Esophagus muscularis mucosa (tissue), 4 donors: ENCODE data around the gene HNRNPA0. TPM values are rescaled to one million over a fixed set of nuclear protein-coding genes. Genes with fewer than 3 reads are reported as not detected.

ENCODE experiments used
- DNase-seq: peaks from one replicate; pipeline ENCODE4 v3.0.0-alpha.2; 2017; ENCODE audit errors: extremely low spot score
- H3K27ac ChIP-seq, 4 donors: fragments of 200-600 bp; sonication (generic); replicated peaks in 1 of 4; 1 replicate in 3 of 4; 2 replicates in 1 of 4; pipeline ENCODE4 v1.5.1; 2016 to 2019; ENCODE audit warnings: mild to moderate bottlenecking in 1 of 4
- H3K27me3 ChIP-seq, 4 donors: fragments of 200-600 bp; sonication (generic); one replicate each; pipeline versions ENCODE4 v1.5.1 to v1.6.0; 2016 to 2019
- H3K36me3 ChIP-seq, 4 donors: fragments of 200-600 bp; sonication (generic); one replicate each; pipeline ENCODE4 v1.5.1; 2016 to 2019
- H3K4me1 ChIP-seq, 4 donors: fragments of 200-600 bp; sonication (generic); one replicate each; pipeline ENCODE4 v1.5.1; 2016 to 2019
- H3K4me3 ChIP-seq, 4 donors: fragments of 200-600 bp; sonication (generic); 1 replicate in 2 of 4; 2 replicates in 2 of 4; pipeline ENCODE4 v1.5.1; 2016 to 2019; ENCODE audit warnings: mild to moderate bottlenecking in 4 of 4, moderate library complexity in 1 of 4
- H3K9me3 ChIP-seq, 4 donors: fragments of 200-600 bp; sonication (generic); 1 replicate in 3 of 4; 2 replicates in 1 of 4; pipeline ENCODE4 v1.5.1; 2016 to 2019
- EP300 ChIP-seq: sonication (generic); formaldehyde crosslinking; IDR thresholded peaks from one replicate; pipeline ENCODE4 v1.6.1; 2017; ENCODE audit warnings: antibody characterized with exemption
- POLR2A ChIP-seq: fragments of 450-650 bp; IDR thresholded peaks from one replicate; pipeline ENCODE4 v1.6.1; 2017; ENCODE audit warnings: antibody characterized with exemption, moderate library complexity, mild to moderate bottlenecking, low read depth
- POLR2AphosphoS5 ChIP-seq, 2 donors: sonication (generic); formaldehyde crosslinking; IDR thresholded peaks; one replicate each; pipeline ENCODE4 v1.6.1; 2017; ENCODE audit warnings: antibody characterized with exemption in 2 of 2
- WGBS: methylation state at CpG from one replicate; pipeline ENCODE4 v1.1.5; 2018; 5-methylcytosine and 5-hydroxymethylcytosine counted together
- intact Hi-C: fragments of 100-400 bp; cut with DNase I; formaldehyde crosslinking; loops from one replicate; pipeline ENCODE4 v1.15.1; 2023
- total RNA-seq, 4 donors: library from RNA; depleted of rRNA; stranded (reverse); fragments of >200 nt; gene quantifications; one replicate each; pipeline versions ENCODE4 v1.1.0 to v1.2.1, GENCODE V29; 2016
- TF ChIP-seq, protein P1 (sequence below), 3 experiments: fragments of 200-600 bp in 2 of 3; fragments of 450-650 bp in 1 of 3; sonication (generic) in 2 of 3; IDR thresholded peaks; one replicate each; pipeline ENCODE4 v1.5.1; 2017 to 2019; ENCODE audit warnings: antibody characterized with exemption in 3 of 3, mild to moderate bottlenecking in 2 of 3, moderate library complexity in 1 of 3

The HNRNPA0 gene
- total RNA-seq, 4 donors from 2014 or later: 12.9 to 15.2 (median 14.7) TPM

- Histone ChIP-seq H3K36me3 (peaks cover 0 to 36% (median 4%) of the 10 kb centered on the region in 4 donors), H3K4me1 (peaks cover 0 to 16% (median 6%) of the 10 kb centered on the region in 4 donors), H3K4me3 (no peak overlapping the region), H3K27me3 (no peaks in the 10 kb centered on the region), H3K9me3 (no peaks in the 10 kb centered on the region), H3K27ac (no peak overlapping the region)
- intact Hi-C loops: no loop called here
- TF ChIP-seq, protein P1, sequence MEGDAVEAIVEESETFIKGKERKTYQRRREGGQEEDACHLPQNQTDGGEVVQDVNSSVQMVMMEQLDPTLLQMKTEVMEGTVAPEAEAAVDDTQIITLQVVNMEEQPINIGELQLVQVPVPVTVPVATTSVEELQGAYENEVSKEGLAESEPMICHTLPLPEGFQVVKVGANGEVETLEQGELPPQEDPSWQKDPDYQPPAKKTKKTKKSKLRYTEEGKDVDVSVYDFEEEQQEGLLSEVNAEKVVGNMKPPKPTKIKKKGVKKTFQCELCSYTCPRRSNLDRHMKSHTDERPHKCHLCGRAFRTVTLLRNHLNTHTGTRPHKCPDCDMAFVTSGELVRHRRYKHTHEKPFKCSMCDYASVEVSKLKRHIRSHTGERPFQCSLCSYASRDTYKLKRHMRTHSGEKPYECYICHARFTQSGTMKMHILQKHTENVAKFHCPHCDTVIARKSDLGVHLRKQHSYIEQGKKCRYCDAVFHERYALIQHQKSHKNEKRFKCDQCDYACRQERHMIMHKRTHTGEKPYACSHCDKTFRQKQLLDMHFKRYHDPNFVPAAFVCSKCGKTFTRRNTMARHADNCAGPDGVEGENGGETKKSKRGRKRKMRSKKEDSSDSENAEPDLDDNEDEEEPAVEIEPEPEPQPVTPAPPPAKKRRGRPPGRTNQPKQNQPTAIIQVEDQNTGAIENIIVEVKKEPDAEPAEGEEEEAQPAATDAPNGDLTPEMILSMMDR (IDR thresholded peaks at IDR 0.05): no peak
- TF ChIP-seq POLR2AphosphoS5 (IDR thresholded peaks at IDR 0.05): no peak
- no peak for TF ChIP-seq EP300
- TF ChIP-seq POLR2A: no peak
- DNase-seq: no peak
- WGBS: 75% methylated on average over 3 of the region's 3 CpGs
Measured at GRCh38 chr5:137700282-137700680, 53.9 kb downstream of the HNRNPA0 start.

DNA sequence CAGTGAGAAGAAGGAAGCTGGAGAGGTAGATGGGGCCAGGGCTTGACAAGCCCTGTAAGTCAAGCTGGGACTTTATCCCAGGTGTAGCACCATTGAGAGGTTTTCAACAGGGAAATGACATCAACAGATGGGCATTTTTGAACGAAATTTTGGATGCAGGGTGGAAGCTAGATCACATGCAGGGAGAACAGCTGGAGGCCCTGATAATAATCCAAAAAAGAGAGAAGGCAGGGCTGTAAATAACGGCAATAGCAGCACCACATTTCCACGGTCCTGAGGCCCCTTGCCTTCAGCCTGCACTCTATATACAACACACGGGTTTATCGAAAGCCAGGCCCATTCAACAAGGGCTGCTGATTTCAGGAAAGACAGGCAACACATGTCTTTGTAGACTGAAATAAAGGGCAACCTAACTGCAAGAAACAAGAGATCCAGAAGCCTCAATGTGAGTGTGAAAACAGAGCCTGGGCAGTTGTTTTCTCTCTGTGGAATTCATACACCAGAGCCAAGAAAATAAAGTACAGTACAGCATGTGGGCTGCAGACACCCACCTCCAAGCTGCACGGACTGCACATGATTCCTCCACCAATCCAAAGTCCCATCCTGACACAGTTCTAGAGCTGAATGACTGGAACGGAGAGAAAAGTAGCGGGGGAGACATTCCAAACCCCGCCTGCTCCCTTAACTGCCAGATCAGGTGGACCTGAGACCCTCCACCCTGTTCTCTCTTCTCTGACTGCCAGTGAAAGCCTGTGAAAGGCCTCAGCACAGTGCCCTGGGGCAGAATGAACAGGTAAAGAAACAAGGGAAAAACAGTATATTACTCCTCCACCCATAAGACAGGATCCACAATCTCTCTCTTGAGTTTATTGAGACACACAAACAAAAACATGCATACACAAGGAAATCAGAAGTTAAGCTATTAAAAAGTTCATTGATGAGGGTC lies 54.6 kb downstream of the HNRNPA0 start:
- H3K36me3 ChIP-seq: peaks cover 0 to 36% (median 4%) of the 10 kb centered on the region in 4 donors
- TF ChIP-seq EP300 (no peak), POLR2A (no peak), POLR2AphosphoS5 (IDR thresholded peaks at IDR 0.05) (no peak)
- TF ChIP-seq, protein P1 (IDR thresholded peaks at IDR 0.05): no peak
- H3K4me3 ChIP-seq: no peak overlapping the region
- H3K27ac ChIP-seq: no peak overlapping the region
- DNase-seq: no peak
- no peaks in the 10 kb centered on the region for H3K27me3 ChIP-seq
- peaks cover 0 to 23% (median 6%) of the 10 kb centered on the region in 4 donors for H3K4me1 ChIP-seq
- intact Hi-C loops: no loop called here
- 55% methylated on average over 9 of the region's 9 CpGs for WGBS
- H3K9me3 ChIP-seq: no peaks in the 10 kb centered on the region

- no peaks in the 10 kb centered on the region for H3K27me3 ChIP-seq
- H3K4me3 ChIP-seq: no peak overlapping the region
- no peak overlapping the region for H3K27ac ChIP-seq
- no peaks in the 10 kb centered on the region for H3K9me3 ChIP-seq
- H3K4me1 ChIP-seq: peaks cover 0 to 35% (median 6%) of the 10 kb centered on the region in 4 donors
- intact Hi-C loops: no loop called here
- DNase-seq: no peak
- WGBS: 0% methylated on average over 1 of the region's 1 CpG
- H3K36me3 ChIP-seq: peaks cover 0 to 36% (median 9%) of the 10 kb centered on the region in 4 donors
- TF ChIP-seq POLR2A (no peak), POLR2AphosphoS5 (IDR thresholded peaks at IDR 0.05) (no peak), EP300 (no peak)
- TF ChIP-seq, protein P1 (IDR thresholded peaks at IDR 0.05): no peak
Measured at GRCh38 chr5:137696481-137696880, 57.7 kb downstream of the HNRNPA0 start.

DNA sequence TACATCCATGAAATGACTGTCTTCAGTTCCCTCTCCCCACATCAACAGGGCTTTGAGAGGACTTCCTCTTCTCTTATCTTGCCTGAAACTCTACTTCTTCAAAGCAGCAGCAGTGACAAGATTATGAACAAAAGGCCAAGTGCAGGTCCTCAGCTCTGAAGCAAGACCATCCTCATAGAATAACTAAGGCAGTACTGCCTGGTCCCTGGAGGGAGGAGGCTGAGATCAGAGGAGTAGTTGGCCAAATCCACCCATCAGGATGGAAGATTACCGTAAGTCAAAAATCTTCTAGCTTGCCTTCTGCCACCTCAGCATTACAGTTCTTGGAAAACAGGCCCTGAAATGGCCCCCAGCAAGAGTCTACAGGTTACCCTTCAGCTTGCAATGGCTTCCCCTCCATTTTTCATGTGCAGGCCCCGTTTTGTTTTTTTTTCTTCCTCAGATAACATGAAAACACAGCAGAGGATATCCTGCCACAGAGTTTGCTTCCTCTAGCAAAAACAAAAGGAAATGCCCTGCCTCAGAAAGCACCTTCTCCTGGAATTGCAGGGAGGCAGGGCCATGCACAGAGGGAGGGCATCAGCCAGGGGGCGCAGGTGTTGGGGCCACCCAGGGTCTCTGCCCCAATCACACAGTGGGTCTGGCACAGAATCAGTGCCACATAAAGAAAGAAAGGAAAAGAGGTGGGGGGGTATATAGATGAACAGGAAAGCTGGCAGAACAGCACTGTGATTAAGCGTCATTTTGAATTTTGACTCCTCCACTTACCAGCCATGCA lies 58.3 kb downstream of the HNRNPA0 start:
- Histone ChIP-seq H3K4me3 (no peak overlapping the region), H3K4me1 (peaks cover 0 to 35% (median 6%) of the 10 kb centered on the region in 4 donors), H3K27me3 (no peaks in the 10 kb centered on the region), H3K9me3 (no peaks in the 10 kb centered on the region), H3K27ac (peak overlapping the region in 2 of 4 donors; percentile 32 to 49), H3K36me3 (peaks cover 0 to 37% (median 9%) of the 10 kb centered on the region in 4 donors)
- TF ChIP-seq EP300 (no peak), POLR2A (no peak)
- TF ChIP-seq, protein P1 (IDR thresholded peaks at IDR 0.05): peak in 1 of 3 experiments; percentile 38
- WGBS: 70% methylated on average over 4 of the region's 4 CpGs
- intact Hi-C loops: no loop called here
- DNase-seq: no peak

Other genes with a start within 250 kb of the HNRNPA0 start
- 1 to 10 TPM; 3.0 to 7.8 (median 5.6) TPM for gene KLHL3, start 18.3 kb downstream of the HNRNPA0 start, total RNA-seq
- 10 to 100 TPM; 19.4 to 35.6 (median 30.0) TPM for gene MYOT, start 113.5 kb upstream of the HNRNPA0 start, total RNA-seq
- gene PKD2L2, start 135.1 kb upstream of the HNRNPA0 start, total RNA-seq: under 1 TPM in 1 of 4 donors, not detected in 3; 0.39 TPM